ENCODE results near the gene CREB3L2.

Gene CREB3L2

GRCh38 chr7:137898839-137899721 lies 102.8 kb downstream of the CREB3L2 start:
- peak; percentile 31 to 67 for DNase-seq (ENCODE audit: low read depth in 2 of 2)

GRCh38 chr7:137895301-137896221 lies 106.3 kb downstream of the CREB3L2 start:
- DNase-seq (ENCODE audit: low read depth in 2 of 2): no peak

- DNase-seq (ENCODE audit: low read depth in 2 of 2): no peak
Measured at GRCh38 chr7:137893143-137893742, 108.6 kb downstream of the CREB3L2 start.

GRCh38 chr7:137891016-137891655 lies 110.8 kb downstream of the CREB3L2 start:
- DNase-seq (ENCODE audit: low read depth in 2 of 2): no peak

- DNase-seq (ENCODE audit: low read depth in 2 of 2): no peak
Measured at GRCh38 chr7:137890449-137890921, 111.4 kb downstream of the CREB3L2 start.

GRCh38 chr7:137888241-137888640 lies 113.6 kb downstream of the CREB3L2 start:
- no peak for DNase-seq (ENCODE audit: low read depth in 2 of 2)

- DNase-seq (ENCODE audit: low read depth in 2 of 2): no peak
Measured at GRCh38 chr7:137886746-137887145, 115.1 kb downstream of the CREB3L2 start.

- no peak for DNase-seq (ENCODE audit: low read depth in 2 of 2)
Measured at GRCh38 chr7:137886281-137886680, 115.6 kb downstream of the CREB3L2 start.

GRCh38 chr7:137885678-137886077 lies 116.2 kb downstream of the CREB3L2 start:
- no peak for DNase-seq (ENCODE audit: low read depth in 2 of 2)

- DNase-seq (ENCODE audit: low read depth in 2 of 2): no peak
Measured at GRCh38 chr7:137882806-137883205, 119.1 kb downstream of the CREB3L2 start.

GRCh38 chr7:137882261-137882668 lies 119.6 kb downstream of the CREB3L2 start:
- no peak for DNase-seq (ENCODE audit: low read depth in 2 of 2)

- DNase-seq (ENCODE audit: low read depth in 2 of 2): no peak
Measured at GRCh38 chr7:137881607-137882260, 120.2 kb downstream of the CREB3L2 start.

- no peak for DNase-seq (ENCODE audit: low read depth in 2 of 2)
Measured at GRCh38 chr7:137880432-137880831, 121.5 kb downstream of the CREB3L2 start.

- DNase-seq (ENCODE audit: low read depth in 2 of 2): no peak
Measured at GRCh38 chr7:137879357-137880158, 122.3 kb downstream of the CREB3L2 start.

GRCh38 chr7:137878333-137878961 lies 123.4 kb downstream of the CREB3L2 start:
- no peak for DNase-seq (ENCODE audit: low read depth in 2 of 2)

GRCh38 chr7:137877027-137877675 lies 124.7 kb downstream of the CREB3L2 start:
- DNase-seq (ENCODE audit: low read depth in 2 of 2): no peak

- no peak for DNase-seq (ENCODE audit: low read depth in 2 of 2)
Measured at GRCh38 chr7:137875746-137876145, 126.1 kb downstream of the CREB3L2 start.

GRCh38 chr7:137873979-137874777 lies 127.7 kb downstream of the CREB3L2 start:
- DNase-seq (ENCODE audit: low read depth in 2 of 2): no peak

Data from stimulated activated CD4-positive, alpha-beta T cell treated with anti-CD3 and anti-CD28 coated beads, Interleukin-1b, Interleukin-23, amount 100 ng/mL, for 1 hour (primary cell).